WERI-Rb-1 (cell line): Measurements from ENCODE around the gene SLC17A2.

Source experiments
- DNase-seq: peaks from one replicate; pipeline ENCODE4 v3.0.0-alpha.2; 2020
- H3K27ac ChIP-seq: fragments of 250-450 bp; sonication (Bioruptor Pico); 2 replicates; pipeline ENCODE4 v1.5.1; 2020; ENCODE audit warnings: mild to moderate bottlenecking, moderate library complexity
- H3K27me3 ChIP-seq: fragments of 250-450 bp; sonication (Bioruptor Pico); 2 replicates; pipeline ENCODE4 v1.5.1; 2021; ENCODE audit warnings: mild to moderate bottlenecking, low read depth, moderate library complexity; ENCODE audit not compliant: insufficient read depth, severe bottlenecking
- H3K36me3 ChIP-seq: fragments of 250-450 bp; sonication (Bioruptor Pico); 2 replicates; pipeline ENCODE4 v1.5.1; 2020; ENCODE audit warnings: mild to moderate bottlenecking, moderate library complexity
- H3K4me3 ChIP-seq: 2 replicates; pipeline ENCODE4 v1.5.1; 2011; ENCODE audit warnings: low read depth, mild to moderate bottlenecking, control low read depth, low read length
- H3K9me3 ChIP-seq: fragments of 250-450 bp; sonication (Bioruptor Pico); 2 replicates; pipeline ENCODE4 v1.5.1; 2021; ENCODE audit warnings: mild to moderate bottlenecking, moderate library complexity; ENCODE audit not compliant: severe bottlenecking
- TF ChIP-seq, protein P1 (sequence below): IDR thresholded peaks from 2 replicates; pipeline ENCODE4 v1.5.1; 2011; ENCODE audit warnings: low read depth, mild to moderate bottlenecking, control low read depth, inconsistent platforms, low read length

Gene SLC17A2, protein sequence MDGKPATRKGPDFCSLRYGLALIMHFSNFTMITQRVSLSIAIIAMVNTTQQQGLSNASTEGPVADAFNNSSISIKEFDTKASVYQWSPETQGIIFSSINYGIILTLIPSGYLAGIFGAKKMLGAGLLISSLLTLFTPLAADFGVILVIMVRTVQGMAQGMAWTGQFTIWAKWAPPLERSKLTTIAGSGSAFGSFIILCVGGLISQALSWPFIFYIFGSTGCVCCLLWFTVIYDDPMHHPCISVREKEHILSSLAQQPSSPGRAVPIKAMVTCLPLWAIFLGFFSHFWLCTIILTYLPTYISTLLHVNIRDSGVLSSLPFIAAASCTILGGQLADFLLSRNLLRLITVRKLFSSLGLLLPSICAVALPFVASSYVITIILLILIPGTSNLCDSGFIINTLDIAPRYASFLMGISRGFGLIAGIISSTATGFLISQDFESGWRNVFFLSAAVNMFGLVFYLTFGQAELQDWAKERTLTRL

DNA sequence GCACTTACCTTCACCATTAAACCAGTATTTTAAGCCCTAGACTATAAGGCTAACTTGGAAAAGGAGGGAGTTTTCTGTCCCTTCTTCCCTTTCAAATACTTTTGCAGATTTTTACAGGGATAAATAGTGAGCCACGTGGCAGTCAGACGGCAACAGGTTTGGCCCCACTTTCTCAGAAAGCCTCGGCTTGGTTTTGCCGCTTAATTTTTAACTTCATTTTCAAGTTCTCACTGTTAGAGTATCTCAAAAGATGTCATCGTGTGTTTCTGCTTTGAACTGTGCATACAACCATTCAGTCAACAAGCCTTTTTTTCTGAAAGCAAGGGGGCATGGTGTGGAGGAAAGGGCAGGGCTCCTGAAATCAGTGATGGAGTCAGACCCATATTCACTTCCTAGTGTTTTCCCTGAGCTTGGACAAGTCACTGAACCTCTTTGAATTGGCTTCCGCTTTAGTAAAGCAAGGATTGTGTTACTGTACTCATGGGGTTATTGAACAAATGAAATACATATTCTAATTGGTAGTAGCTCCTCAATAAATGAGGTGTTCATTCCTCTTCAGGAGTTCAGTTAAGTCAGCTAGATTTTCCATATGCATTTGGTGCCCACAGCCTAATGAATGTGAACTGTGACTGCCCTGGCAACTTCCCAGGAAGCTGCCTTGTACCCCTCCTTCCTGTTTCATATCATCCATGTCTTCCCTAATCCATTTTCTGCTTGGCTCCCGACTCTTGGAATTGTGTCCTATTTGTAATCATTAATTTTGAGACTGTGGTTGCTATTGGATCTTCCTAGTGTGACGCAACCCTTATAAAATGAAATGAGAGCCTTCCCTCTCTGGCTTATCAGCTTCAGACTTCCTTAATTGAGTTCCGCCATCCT is at the start of gene SLC17A2:
TSS of gene SLC17A2 (minus strand) at position 160 of the 879 bp plus-strand sequence. CDS start 4,895 bp downstream, outside the sequence.
- no peak within 1 kb of the TSS for H3K4me3 ChIP-seq
- H3K36me3 ChIP-seq: no peaks in the 10 kb centered on the region
- no peaks in the 10 kb centered on the region for H3K9me3 ChIP-seq
- TF ChIP-seq, protein P1, sequence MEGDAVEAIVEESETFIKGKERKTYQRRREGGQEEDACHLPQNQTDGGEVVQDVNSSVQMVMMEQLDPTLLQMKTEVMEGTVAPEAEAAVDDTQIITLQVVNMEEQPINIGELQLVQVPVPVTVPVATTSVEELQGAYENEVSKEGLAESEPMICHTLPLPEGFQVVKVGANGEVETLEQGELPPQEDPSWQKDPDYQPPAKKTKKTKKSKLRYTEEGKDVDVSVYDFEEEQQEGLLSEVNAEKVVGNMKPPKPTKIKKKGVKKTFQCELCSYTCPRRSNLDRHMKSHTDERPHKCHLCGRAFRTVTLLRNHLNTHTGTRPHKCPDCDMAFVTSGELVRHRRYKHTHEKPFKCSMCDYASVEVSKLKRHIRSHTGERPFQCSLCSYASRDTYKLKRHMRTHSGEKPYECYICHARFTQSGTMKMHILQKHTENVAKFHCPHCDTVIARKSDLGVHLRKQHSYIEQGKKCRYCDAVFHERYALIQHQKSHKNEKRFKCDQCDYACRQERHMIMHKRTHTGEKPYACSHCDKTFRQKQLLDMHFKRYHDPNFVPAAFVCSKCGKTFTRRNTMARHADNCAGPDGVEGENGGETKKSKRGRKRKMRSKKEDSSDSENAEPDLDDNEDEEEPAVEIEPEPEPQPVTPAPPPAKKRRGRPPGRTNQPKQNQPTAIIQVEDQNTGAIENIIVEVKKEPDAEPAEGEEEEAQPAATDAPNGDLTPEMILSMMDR: no peak
- DNase-seq: no peak
- no peaks in the 10 kb centered on the region for H3K27me3 ChIP-seq
- H3K27ac ChIP-seq: no peak within 1 kb of the TSS

DNA sequence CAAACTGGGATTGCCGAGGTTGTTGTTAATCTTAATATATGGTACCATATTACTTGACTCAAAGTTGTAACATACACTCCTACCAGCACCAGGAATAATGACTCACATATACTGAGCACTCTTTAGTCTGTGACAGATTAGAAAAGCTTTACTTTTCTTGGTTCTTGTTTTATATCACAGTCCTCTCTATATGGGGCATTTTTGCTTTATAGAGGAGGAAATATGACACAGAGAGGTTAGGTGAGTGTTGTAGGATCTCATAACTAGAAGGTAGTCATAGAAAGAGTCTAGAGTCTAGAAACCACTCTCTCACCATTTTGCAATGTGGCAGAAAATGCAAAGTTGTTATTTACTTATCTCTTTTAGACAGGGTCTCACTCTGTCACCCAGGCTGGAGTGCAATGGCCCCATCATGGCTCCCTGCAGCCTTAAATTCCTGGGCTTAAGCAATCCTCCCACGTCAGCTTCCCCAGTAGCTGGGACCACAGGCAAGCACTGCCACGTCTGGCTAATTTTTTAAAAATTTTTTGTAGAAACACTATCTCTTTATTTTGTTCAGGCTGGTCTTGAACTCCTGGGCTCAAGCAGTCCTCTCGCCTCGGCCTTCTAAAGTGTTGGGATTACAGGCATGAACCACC is 45.6 kb upstream of the SLC17A2 start:
- Histone ChIP-seq H3K27ac (no peak overlapping the region), H3K9me3 (no peaks in the 10 kb centered on the region), H3K27me3 (no peaks in the 10 kb centered on the region), H3K4me3 (no peak overlapping the region), H3K36me3 (no peaks in the 10 kb centered on the region)
- DNase-seq: no peak
- TF ChIP-seq, protein P1: no peak

DNA sequence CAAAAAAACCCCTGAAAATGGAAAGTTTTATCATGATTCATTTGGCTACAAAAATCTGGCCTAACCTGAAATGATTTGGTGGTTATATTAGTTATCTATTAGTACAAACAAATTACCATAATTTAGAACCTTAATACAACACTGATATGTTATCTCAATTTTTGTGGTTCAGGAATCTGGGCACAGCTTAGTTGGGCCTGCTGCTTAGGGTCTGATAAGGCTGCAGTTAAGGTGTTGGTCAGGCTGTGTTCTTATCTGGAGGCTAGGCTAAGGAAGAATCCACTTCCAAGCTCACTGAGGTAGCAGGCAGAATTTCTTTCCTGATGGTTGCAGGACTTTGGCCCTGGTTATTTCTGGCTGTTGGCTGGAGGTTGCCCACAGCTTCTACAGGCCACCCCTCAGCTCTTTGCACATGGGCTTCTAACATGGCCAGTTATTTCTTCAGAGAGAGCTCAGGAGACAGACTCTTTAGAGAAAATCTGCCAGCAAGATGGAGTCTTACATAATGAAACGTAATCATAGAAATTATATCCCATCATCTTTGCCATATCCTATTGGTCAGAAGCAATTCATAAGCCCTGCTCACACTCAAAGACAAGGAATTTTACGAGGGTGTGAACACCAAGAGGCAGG is 43.5 kb upstream of the SLC17A2 start:
- no peaks in the 10 kb centered on the region for H3K27me3 ChIP-seq
- no peaks in the 10 kb centered on the region for H3K36me3 ChIP-seq
- H3K27ac ChIP-seq: no peak overlapping the region
- no peak overlapping the region for H3K4me3 ChIP-seq
- TF ChIP-seq, protein P1: no peak
- DNase-seq: no peak
- no peaks in the 10 kb centered on the region for H3K9me3 ChIP-seq

DNA sequence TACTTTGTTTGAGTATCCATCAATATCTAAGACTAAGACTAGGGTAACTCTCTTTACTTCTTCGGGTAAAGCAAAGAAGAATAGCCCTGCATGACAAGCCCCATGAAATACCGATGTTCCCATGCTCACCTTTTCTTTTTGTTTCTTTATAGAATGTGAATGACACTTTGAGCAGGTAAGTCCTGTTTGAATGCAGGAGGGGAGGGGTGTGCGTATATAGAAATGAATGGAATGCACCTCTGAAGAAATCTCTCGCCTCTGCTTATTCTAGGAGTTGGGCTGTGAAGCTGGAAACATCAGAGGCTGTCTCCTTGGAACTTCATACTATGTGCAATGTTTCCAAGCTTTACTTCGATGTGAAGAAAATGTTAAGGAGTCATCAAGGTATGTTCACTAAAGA is 42.4 kb upstream of the SLC17A2 start:
- TF ChIP-seq, protein P1: no peak
- DNase-seq: no peak
- Histone ChIP-seq H3K36me3 (no peaks in the 10 kb centered on the region), H3K9me3 (no peaks in the 10 kb centered on the region), H3K27me3 (no peaks in the 10 kb centered on the region), H3K27ac (no peak overlapping the region), H3K4me3 (no peak overlapping the region)

DNA sequence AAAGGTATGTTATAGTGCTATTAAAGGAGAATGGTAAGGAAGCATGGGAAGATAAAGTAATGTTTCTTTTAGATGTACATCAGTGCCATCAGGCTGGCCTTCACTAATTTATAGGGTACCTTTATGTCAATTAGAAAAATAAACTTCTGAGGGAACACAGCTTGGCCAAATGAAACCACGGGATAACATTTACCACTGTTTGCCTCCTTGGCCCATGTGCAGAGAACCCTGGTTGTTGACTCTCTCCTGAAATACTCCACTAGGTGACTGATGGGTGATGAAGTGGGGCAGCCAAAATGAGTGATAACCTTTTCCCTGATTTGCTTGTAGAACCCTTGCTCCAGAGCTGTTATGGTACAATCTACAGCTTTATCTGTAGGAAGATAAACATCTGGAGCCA is 41.6 kb upstream of the SLC17A2 start:
- DNase-seq: no peak
- Histone ChIP-seq H3K36me3 (no peaks in the 10 kb centered on the region), H3K27me3 (no peaks in the 10 kb centered on the region), H3K9me3 (no peaks in the 10 kb centered on the region), H3K27ac (no peak overlapping the region), H3K4me3 (no peak overlapping the region)
- TF ChIP-seq, protein P1: no peak
